ENCODE data around the gene PIN1. TPM values are rescaled to one million over a fixed set of nuclear protein-coding genes. Genes with fewer than 3 reads are reported as not detected.

PIN1 gene
- total RNA-seq, 1 donor from 2014 or later = 114 TPM

DNA sequence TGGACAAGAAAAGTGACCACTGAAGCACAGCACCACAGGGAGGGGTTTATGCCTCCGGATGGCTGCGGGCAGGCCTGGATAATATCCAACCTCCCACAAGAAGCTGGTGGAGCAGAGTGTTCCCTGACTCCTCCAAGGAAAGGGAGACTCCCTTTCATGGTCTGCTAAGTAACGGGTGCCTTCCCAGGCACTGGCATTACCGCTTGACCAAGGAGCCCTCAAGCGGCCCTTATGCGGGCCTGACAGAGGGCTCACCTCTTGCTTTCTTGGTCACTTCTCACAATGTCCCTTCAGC is 44.1 kb upstream of the PIN1 start:
- peak overlapping the region; percentile 47 for H3K4me3 ChIP-seq (ENCODE audit: low read depth, low read length)
- DNase-seq (ENCODE audit: low read depth) = peak; percentile 54
- TF ChIP-seq, protein P1, sequence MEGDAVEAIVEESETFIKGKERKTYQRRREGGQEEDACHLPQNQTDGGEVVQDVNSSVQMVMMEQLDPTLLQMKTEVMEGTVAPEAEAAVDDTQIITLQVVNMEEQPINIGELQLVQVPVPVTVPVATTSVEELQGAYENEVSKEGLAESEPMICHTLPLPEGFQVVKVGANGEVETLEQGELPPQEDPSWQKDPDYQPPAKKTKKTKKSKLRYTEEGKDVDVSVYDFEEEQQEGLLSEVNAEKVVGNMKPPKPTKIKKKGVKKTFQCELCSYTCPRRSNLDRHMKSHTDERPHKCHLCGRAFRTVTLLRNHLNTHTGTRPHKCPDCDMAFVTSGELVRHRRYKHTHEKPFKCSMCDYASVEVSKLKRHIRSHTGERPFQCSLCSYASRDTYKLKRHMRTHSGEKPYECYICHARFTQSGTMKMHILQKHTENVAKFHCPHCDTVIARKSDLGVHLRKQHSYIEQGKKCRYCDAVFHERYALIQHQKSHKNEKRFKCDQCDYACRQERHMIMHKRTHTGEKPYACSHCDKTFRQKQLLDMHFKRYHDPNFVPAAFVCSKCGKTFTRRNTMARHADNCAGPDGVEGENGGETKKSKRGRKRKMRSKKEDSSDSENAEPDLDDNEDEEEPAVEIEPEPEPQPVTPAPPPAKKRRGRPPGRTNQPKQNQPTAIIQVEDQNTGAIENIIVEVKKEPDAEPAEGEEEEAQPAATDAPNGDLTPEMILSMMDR (conservative IDR thresholded peaks at IDR 0.05; ENCODE audit: low read depth, low read length) = peak; percentile 18

GRCh38 chr19:9791552-9792205 is 43.4 kb upstream of the PIN1 start:
- peak overlapping the region; percentile 69 for H3K4me3 ChIP-seq (ENCODE audit: low read depth, low read length)
- peak; percentile 75 for DNase-seq (ENCODE audit: low read depth)
- TF ChIP-seq, protein P1 (conservative IDR thresholded peaks at IDR 0.05; ENCODE audit: low read depth, low read length) = no peak

DNA sequence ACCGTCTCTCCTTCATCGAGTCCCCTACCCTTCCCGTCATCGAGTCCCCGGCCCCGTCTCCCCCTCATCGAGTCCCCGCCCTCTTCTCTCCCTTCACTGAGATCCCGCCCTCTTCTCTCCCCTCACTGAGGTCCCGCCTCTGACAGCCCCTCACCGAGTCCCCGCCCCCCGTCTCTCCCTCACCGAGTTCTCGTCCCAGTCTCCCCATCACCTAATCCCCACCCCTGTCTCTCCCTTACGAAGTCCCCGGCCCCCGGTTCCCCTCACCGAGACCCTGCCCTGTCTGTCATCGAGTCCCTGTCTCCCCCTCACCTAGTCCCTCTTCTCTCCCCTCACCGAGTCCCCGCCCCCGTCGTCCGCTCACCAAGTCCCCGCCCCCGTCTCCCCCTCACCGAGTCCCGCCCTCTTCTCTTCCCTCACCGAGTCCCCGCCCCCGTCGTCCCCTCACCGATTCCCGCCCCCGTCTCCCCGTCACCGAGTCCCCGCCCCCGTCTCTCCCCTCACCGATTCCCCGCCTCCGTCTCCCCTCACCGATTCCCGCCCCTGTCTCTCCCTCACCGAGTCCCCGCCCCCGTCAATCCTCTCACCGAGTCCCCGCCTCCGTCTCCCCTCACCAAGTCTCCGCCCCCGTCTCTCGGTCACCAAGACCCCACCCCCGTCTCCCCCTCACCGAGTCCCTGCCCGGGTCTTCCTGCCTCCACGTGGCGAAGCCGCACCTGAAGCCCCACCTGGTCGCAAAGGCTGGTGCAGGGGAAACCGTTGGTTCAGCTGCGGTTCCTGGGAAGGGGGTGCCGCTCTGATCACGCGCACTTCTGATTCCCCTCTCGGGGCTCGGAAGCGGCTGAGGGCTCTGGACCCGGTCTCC is 42.7 kb upstream of the PIN1 start:
- H3K4me3 ChIP-seq (ENCODE audit: low read depth, low read length) = peak overlapping the region; percentile 87
- DNase-seq (ENCODE audit: low read depth) = peak; percentile 54
- TF ChIP-seq, protein P1 (conservative IDR thresholded peaks at IDR 0.05; ENCODE audit: low read depth, low read length) = no peak

- TF ChIP-seq, protein P1 (conservative IDR thresholded peaks at IDR 0.05; ENCODE audit: low read depth, low read length) = no peak
- peak overlapping the region; percentile 87 for H3K4me3 ChIP-seq (ENCODE audit: low read depth, low read length)
- no peak for DNase-seq (ENCODE audit: low read depth)
Observed at GRCh38 chr19:9793071-9793591, 42.0 kb upstream of the PIN1 start.

DNA sequence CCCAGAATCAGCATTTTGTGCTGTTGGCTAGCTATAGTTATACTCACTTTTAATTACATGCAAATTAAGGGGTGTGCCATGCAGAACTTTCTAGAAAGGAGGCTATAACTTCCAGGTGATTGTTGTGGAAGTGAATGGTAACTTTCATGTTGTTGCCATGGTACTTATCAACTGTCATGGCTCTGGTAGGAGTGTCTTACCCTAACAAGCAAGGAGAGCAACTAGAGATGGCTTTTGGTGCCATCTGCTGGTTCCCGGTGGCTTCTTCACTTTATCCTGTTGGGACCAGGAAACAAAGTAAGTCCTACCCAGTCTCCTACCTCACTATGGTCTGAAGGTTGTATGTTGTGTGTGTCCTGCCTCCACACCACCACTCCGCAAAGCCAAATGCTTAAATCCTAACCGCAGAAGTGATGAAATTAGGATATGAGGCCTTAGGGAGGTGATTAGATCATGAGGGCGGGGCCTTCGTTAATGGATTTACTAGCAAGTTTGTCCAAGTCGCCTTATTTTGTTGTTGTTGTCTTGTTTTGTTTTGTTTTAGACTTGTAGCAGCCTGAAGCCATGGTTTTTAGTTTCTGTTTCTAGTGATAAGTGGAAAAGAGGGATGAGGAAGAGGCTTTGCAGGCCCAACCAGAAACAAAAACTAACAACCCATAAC is 38.9 kb upstream of the PIN1 start:
- H3K4me3 ChIP-seq (ENCODE audit: low read depth, low read length) = no peak overlapping the region
- TF ChIP-seq, protein P1 (conservative IDR thresholded peaks at IDR 0.05; ENCODE audit: low read depth, low read length) = peak; percentile 95
- DNase-seq (ENCODE audit: low read depth) = peak; percentile 64

GRCh38 chr19:9797871-9798270 is 37.2 kb upstream of the PIN1 start:
- no peak overlapping the region for H3K4me3 ChIP-seq (ENCODE audit: low read depth, low read length)
- TF ChIP-seq, protein P1 (conservative IDR thresholded peaks at IDR 0.05; ENCODE audit: low read depth, low read length) = no peak
- DNase-seq (ENCODE audit: low read depth) = no peak

Measured in epithelial cell of proximal tubule (primary cell).